ENCODE data around the gene NADK.

DNA sequence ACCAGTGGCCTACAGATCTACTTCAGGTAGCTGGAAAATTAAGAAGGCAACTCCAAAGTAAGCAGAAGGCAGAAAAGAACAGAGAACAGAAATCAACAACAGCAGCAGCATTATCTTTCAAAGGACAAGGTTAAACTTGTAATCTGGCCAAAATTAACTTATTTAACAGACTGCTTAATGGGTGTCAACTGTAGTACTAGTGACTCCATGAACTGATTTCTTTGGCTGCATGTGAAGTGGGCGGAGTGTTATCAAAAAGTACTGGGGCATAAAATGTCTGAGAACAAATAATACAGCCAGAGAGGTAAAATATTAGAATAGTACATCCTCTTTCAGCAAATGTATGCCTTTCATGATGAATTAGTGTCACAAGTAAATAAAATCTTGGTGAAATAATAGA, 24.6 kb upstream of the NADK start:
- TF ChIP-seq, protein P1, sequence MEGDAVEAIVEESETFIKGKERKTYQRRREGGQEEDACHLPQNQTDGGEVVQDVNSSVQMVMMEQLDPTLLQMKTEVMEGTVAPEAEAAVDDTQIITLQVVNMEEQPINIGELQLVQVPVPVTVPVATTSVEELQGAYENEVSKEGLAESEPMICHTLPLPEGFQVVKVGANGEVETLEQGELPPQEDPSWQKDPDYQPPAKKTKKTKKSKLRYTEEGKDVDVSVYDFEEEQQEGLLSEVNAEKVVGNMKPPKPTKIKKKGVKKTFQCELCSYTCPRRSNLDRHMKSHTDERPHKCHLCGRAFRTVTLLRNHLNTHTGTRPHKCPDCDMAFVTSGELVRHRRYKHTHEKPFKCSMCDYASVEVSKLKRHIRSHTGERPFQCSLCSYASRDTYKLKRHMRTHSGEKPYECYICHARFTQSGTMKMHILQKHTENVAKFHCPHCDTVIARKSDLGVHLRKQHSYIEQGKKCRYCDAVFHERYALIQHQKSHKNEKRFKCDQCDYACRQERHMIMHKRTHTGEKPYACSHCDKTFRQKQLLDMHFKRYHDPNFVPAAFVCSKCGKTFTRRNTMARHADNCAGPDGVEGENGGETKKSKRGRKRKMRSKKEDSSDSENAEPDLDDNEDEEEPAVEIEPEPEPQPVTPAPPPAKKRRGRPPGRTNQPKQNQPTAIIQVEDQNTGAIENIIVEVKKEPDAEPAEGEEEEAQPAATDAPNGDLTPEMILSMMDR (IDR thresholded peaks at IDR 0.05; ENCODE audit: borderline replicate concordance, extremely low read depth, low read length, poor library complexity, severe bottlenecking), result no peak
- no peak for TF ChIP-seq EZH2 (IDR thresholded peaks at IDR 0.05; ENCODE audit: borderline replicate concordance, low read depth, low read length, severe bottlenecking)

Measured in DND-41 (cell line).